HFFc6 (cell line): ENCODE results near the gene MARCKSL1. TPM values are rescaled to one million over a fixed set of nuclear protein-coding genes. Genes with fewer than 3 reads are reported as not detected.

Experiments used
- DNase-seq: peaks from one replicate; pipeline ENCODE4 v3.0.0-alpha.2; 2018
- H3K27ac Mint-ChIP-seq: 2 replicates; pipeline ENCODE4 v1.8.0; 2020; ENCODE audit warnings: mild to moderate bottlenecking, mixed read lengths
- H3K27me3 Mint-ChIP-seq: 2 replicates; pipeline ENCODE4 v1.8.0; 2021; ENCODE audit warnings: mild to moderate bottlenecking, moderate library complexity, mixed read lengths; ENCODE audit not compliant: insufficient read depth
- H3K36me3 Mint-ChIP-seq: 2 replicates; pipeline ENCODE4 v1.8.0; 2021; ENCODE audit warnings: low read depth, mixed read lengths
- H3K4me1 Mint-ChIP-seq: 2 replicates; pipeline ENCODE4 v1.8.0; 2020; ENCODE audit warnings: low read depth, mixed read lengths
- H3K4me3 Mint-ChIP-seq: 2 replicates; pipeline ENCODE4 v1.8.0; 2020; ENCODE audit warnings: mild to moderate bottlenecking, moderate library complexity, mixed read lengths
- H3K9me3 Mint-ChIP-seq: 2 replicates; pipeline ENCODE4 v1.8.0; 2020; ENCODE audit warnings: mild to moderate bottlenecking, mixed read lengths
- total RNA-seq, 6 experiments: library from RNA; stranded (reverse); fragmentation: NEBNext Ultra II Directional; extraction: Animal tissue kit (Norgen Biotek cat#: 25700); gene quantifications; 2 replicates in 1 of 6; 3 replicates in 5 of 6; pipeline ENCODE4 v1.2.3, GENCODE V29; 2021
- TF ChIP-seq, protein P1 (sequence below): fragments of 200-600 bp; sonication (generic); IDR thresholded peaks from 2 replicates; pipeline ENCODE4 v1.5.0; 2021; ENCODE audit warnings: antibody characterized with exemption, mild to moderate bottlenecking

The MARCKSL1 gene
- total RNA-seq, 6 experiments from 2014 or later: 7.8 to 12.8 (median 11.4) TPM

DNA sequence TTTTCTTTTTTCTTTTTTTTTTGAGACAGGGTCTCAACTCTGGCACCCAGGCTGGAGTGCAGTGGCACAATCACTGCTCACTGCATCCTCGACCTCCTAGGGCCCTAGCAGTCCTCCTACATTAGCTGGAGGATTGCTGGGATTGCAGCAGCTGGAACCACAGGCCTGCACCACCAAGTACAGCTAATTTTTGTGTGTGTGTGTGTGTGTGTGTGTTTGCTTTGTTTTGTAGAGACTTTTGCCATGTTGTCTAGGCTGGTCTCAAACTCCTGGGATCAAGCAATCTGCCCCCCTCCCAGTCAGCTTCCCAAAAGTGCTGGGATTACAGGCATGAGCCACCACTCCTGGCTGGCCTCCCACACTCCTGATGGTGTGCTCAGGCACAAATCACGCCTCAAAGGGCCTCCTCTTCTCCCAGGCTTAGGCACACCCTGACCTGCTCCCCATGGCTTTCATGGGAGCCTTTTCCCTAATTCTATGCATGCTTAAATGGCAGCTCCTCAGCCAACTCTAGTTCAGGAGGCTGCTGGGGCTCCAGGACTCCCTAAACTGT is 16.9 kb upstream of the MARCKSL1 start:
- Mint-ChIP-seq H3K4me1 (peaks cover 56% of the 10 kb centered on the region), H3K4me3 (peak overlapping the region; percentile 87), H3K9me3 (no peaks in the 10 kb centered on the region), H3K27me3 (peaks cover 4% of the 10 kb centered on the region; the same call in 1 of the 2 replicates), H3K36me3 (0 out of 2 replicates have a peak, but pooled peaks cover 5% of the 10 kb centered on the region), H3K27ac (peak overlapping the region; percentile 74)
- TF ChIP-seq, protein P1, sequence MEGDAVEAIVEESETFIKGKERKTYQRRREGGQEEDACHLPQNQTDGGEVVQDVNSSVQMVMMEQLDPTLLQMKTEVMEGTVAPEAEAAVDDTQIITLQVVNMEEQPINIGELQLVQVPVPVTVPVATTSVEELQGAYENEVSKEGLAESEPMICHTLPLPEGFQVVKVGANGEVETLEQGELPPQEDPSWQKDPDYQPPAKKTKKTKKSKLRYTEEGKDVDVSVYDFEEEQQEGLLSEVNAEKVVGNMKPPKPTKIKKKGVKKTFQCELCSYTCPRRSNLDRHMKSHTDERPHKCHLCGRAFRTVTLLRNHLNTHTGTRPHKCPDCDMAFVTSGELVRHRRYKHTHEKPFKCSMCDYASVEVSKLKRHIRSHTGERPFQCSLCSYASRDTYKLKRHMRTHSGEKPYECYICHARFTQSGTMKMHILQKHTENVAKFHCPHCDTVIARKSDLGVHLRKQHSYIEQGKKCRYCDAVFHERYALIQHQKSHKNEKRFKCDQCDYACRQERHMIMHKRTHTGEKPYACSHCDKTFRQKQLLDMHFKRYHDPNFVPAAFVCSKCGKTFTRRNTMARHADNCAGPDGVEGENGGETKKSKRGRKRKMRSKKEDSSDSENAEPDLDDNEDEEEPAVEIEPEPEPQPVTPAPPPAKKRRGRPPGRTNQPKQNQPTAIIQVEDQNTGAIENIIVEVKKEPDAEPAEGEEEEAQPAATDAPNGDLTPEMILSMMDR: no peak
- no peak for DNase-seq

DNA sequence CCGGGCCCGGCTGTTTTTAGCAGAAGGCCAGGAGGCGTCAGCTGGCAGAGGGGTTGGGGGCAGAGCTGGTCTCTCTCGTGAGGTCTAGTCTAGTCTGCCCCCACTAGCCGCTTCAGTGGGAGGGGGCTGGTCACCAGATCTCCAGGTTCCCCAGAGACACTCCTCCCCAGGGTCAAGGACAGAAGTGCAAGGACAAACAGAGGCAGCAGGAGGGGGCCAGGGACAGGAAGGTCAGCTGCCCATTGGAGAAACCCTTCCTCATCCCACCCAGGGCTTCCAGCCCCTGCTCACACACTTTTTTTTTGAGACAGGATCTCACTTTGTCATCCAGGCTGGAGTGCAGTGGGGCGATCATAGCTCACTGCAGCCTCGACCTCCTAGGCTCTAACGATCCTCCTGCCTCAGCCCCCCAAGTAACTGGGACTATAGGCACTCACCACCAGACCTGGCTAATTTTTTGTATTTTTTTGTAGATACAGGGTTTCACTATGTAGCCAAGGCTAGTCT is 16.3 kb upstream of the MARCKSL1 start:
- peak overlapping the region; percentile 74 for H3K27ac Mint-ChIP-seq
- DNase-seq: no peak
- 0 out of 2 replicates have a peak, but pooled peaks cover 5% of the 10 kb centered on the region for H3K36me3 Mint-ChIP-seq
- TF ChIP-seq, protein P1: no peak
- peak overlapping the region; percentile 87 for H3K4me3 Mint-ChIP-seq
- peaks cover 4% of the 10 kb centered on the region; the same call in 1 of the 2 replicates for H3K27me3 Mint-ChIP-seq
- peaks cover 56% of the 10 kb centered on the region for H3K4me1 Mint-ChIP-seq
- H3K9me3 Mint-ChIP-seq: no peaks in the 10 kb centered on the region

DNA sequence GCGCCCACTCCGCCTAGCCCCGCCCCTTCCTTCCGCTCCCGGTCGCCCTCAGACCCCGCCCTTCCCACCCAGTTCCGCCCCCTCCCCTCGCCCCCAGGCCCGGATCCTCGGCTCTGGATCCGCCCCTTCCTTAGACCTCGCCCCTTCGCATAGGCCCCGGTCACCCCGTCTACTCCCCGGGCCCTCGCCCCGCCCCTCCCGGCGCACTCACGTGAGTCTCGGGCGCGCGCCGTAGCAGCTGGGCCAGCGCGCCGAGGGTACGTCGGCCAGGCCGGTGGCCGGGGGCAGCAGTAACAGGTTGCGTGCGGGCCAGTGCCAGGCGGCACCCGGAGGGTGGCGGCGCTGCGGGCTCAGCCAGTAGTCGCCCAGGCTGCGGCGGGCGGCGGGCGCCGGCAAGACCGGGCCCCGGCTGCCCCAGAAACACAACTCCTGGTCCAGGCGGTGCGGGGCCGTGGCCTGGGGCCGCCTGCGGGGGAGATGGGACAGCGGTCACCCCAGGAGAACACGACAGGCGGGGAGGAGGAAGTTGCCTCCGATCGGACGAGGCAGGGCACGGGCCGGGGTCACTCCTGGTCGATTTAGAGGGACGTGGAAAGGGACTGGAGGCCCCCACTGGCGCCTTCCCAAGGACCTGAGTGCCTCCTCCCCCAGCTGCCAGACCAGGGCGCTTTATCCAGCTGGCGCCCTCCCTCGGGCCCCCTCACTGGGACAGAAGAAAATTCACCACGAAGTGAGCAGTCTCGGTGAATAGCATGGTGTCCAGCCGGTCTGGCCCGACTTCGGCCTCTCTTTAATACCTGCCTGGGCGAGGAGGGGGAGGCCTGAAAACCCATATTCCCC is 15.6 kb upstream of the MARCKSL1 start:
- DNase-seq: peak; percentile 76
- H3K27ac Mint-ChIP-seq: peak overlapping the region; percentile 85
- TF ChIP-seq, protein P1: no peak; the same call in 1 of the 2 replicates
- H3K27me3 Mint-ChIP-seq: peaks cover 4% of the 10 kb centered on the region; the same call in 1 of the 2 replicates
- peak overlapping the region; percentile 87 for H3K4me3 Mint-ChIP-seq
- H3K36me3 Mint-ChIP-seq: 0 out of 2 replicates have a peak, but pooled peaks cover 5% of the 10 kb centered on the region
- no peaks in the 10 kb centered on the region for H3K9me3 Mint-ChIP-seq
- peaks cover 56% of the 10 kb centered on the region for H3K4me1 Mint-ChIP-seq

DNA sequence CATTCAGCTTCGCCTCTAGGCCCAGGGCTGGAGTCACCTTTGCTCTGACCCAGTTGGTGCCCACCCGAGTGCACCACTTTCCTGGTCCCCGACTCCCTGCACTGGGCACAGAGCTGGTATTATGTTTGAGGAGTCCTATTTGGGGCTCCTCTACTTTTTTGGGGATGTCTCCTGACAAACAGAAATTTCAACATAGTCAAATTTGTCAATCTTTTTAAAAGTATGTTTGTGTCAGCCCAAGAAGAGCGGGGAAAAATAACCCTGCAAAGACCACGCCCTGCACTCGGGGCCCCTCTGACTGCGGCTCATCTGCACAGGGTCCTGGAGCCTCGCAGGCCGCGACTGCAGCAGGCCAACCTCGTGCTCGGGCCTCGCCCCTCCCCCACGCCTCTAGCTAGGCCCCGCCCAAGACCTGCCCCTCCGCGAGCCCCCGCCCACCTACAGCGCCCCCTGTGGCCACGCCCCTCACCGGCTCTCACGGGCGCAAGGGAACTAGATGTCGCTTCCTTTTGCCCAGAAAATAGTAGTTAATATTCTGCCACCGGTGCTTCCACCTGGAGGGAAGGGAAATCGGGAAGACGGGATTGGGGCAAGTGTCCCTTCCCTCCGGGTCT is 14.9 kb upstream of the MARCKSL1 start:
- TF ChIP-seq, protein P1: peak; percentile 82
- Mint-ChIP-seq H3K36me3 (0 out of 2 replicates have a peak, but pooled peaks cover 5% of the 10 kb centered on the region), H3K4me3 (peak overlapping the region; percentile 87), H3K27ac (peak overlapping the region; percentile 85), H3K4me1 (peaks cover 56% of the 10 kb centered on the region), H3K9me3 (no peaks in the 10 kb centered on the region), H3K27me3 (peaks cover 4% of the 10 kb centered on the region; the same call in 1 of the 2 replicates)
- no peak for DNase-seq

DNA sequence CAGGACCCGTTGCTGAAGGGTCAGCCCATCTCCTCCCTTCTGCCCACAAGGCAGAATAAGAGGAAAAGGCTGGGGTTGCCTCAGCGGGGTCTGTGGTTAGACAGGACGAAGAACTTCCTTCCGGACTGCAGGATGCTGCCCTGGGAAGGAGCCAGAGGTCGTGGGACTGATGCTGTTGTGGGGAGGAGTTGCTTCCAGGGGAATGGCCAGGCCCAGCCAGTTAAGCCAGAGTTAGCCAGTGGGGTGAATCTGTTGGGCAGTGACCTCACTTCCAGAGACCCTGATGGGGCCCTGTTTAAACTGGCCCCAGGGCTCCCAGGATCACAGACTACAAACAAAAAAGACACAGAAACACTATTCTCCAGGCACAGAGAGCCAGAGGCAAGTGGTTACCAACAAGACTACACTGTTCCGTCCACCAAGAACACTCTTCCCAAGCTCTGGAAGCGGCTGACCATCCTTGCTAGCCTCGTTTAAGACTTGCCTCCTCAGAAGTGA is 13.2 kb upstream of the MARCKSL1 start:
- Mint-ChIP-seq H3K27ac (peak overlapping the region; percentile 82), H3K36me3 (no peaks in the 10 kb centered on the region), H3K9me3 (no peaks in the 10 kb centered on the region), H3K4me1 (peaks cover 49% of the 10 kb centered on the region), H3K27me3 (peaks cover 4% of the 10 kb centered on the region; the same call in 1 of the 2 replicates), H3K4me3 (peak overlapping the region; percentile 34; the same call in 1 of the 2 replicates)
- TF ChIP-seq, protein P1: no peak
- DNase-seq: peak; percentile 62
